CD4-positive, alpha-beta T cell treated with Interferon alpha-2 for 1 hour (primary cell): ENCODE measurements around the gene RBBP8NL.

ENCODE experiments used
- DNase-seq, 2 donors: peaks; one replicate each; pipeline ENCODE4 v3.0.0-alpha.2; 2020 to 2022

Gene RBBP8NL

GRCh38 chr20:62371588-62372041 is 55.7 kb downstream of the RBBP8NL start:
- no peak for DNase-seq

GRCh38 chr20:62370807-62371587 is 56.3 kb downstream of the RBBP8NL start:
- no peak for DNase-seq

DNA sequence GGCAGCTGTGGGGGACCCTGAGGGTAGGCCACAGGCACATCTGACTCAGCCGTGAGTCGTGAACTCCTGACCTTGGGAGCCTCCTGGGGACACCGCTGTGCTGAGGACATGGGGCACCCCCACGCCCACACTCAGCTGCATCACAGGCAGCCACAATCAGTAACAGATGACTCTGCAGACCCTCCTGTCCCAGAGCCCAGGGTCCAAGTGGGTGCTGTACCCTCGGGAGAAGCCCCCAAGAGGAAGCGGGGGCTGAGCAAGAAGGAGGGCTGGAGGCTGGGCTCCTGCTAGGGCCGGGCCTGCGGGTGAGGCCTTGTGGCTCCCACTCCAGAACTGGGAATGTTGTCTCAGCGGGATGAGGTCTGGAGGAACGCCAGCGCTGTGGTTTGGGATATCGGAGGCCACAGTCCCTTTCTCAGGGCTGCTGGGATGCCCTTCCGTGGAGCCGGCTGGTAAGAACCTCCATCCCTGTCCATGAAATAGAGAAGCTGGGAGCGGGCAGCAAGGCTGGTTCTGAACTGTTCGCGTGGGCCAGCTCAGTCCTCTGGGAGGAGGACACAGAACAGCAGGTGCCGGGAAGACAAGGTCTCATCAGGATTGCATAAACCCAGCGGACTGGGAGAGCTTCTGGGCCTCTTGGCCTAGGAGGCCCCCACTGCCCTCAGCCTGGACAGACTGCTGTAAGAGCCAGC is 57.1 kb downstream of the RBBP8NL start:
- DNase-seq = no peak

GRCh38 chr20:62369815-62370114 is 57.6 kb downstream of the RBBP8NL start:
- DNase-seq = no peak

DNA sequence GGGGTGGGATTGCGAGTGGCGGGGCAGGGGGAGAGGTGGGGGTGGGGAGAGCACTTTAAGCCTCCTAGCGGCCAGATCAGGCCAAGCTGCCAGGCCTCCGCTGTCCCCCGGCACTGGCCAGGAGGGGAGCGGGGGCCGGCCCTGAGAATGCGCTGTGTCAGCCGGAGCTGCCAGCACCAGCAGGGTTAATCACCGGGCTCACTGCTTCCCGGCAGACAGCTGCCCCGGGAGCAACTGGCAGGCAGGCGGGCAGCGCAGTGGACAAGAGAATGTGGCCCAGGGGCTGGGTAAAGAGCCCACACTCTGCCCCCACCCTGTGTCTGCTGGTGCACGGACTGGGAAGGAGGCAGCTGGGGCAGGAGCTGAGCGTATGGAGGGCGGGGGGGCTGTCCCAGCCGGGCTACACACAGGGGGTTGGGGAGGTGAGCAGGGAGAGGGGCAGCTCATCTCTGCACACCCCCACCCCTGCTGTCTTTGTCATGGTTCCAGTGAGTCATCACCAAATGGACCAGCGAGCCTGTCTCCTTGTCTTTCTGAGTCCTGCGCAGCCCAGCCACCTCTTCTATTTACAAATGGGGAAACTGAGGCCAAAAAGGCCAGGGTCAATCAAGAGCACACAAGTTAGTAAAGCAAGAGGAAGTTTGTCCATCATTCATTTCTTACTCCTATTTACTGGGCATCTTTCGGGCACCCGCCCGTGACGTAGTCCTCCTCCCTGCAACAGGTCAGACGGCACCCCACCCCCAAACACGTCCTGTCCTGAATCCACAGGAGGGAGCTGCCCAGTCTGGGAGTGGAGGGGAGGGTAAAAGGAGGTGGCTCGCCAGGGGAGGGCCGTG is 58.1 kb downstream of the RBBP8NL start:
- no peak for DNase-seq

GRCh38 chr20:62368392-62368975 is 58.9 kb downstream of the RBBP8NL start:
- DNase-seq = no peak

GRCh38 chr20:62367633-62368391 is 59.5 kb downstream of the RBBP8NL start:
- no peak for DNase-seq

DNA sequence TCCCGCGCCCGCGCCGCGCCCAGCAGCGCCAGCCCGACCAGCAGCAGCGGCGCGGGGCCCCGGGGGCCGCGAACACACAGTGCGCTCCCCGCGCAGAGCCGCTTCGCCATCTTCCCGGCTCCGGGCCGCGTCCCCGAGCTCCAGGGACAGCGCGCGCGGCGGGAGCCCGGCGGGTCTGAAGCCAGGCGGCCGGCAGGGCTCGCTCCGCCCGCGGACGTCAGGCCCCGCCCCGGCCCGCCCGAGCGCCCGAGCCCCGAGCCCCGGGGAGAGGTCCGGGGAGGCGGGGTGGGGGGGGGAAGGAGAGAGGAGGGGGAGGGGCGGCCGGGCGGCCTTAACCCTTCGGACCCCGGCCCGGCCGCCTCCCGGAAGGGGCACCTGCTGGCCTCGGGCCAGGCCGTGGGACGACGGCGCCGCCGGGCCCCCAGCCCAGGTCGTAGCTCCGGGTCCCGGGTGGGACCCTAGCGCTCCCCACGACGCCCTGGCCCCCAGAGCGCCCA is 60.2 kb downstream of the RBBP8NL start, which contains the start of gene LAMA5:
Gene LAMA5, minus strand, starts transcription at position 177 of the 497 bp plus-strand sequence. Its CDS starts 67 bp downstream, at position 110.
- DNase-seq = peak in 1 of 2 donors; percentile 14

DNA sequence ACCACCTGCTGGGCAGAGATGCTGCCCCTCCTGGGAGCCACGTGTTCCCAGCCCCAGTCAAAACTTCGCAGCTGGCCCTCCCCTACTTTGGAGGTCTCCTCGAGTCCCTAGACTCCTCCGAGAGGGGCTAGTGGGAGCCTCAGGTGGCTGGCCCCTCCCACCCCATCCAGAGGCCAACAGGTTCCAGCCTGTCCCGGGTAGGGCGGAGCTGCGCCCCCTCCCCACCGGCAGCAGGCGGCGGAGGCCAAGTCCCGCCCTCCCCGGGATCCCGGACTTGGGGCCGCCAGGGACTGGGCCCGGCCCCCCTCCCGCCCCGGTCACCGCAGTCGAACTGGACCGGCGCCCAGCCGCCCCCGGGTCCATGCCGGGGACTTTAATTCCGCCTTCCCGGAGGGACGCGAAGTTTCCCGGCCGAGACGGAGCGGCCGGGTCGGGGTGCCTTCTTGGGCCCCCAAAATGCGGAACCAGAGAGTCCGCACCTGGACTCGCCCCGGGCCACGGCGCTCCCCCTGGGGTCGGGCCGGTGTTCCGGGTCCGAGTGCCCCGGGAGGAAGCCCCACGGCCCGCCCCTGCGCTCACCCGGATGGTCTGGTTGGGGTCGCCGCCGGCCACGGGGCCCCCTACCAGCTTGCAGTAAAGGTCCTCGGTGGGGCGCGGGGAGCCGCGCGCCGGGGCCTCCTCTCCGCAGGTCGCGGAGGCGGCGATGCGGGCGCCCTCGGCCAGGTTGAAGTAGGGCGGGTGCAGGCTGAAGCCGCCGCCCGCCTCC is 60.8 kb downstream of the RBBP8NL start:
- no peak for DNase-seq

DNA sequence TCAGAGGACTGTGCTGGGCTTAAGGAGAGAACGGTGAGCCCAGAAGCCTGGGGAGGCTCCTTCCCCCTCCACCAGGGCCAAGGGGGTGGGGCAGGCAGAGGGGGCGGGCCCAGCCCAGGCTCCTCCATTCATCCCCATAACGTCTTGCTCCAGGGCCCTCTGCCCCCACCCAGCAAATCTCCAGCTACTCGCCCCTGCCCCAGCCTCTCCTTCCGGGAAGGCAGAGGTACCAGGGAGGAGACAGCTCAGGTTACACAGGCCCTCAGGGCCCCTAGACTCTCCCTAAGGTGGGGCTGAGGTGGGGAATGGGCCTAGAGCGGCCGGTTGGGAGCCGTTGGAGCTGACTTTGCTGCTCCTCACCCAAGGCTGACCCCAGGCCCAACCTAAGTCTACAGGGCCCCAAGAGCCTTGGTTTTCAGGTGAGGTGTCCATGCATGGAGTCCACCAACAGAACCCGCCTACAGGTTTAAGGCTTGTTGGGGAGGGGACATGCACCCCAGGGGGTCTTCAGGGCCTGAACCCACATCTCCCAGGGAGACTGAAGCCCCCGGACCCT is 61.4 kb downstream of the RBBP8NL start:
- no peak for DNase-seq

DNA sequence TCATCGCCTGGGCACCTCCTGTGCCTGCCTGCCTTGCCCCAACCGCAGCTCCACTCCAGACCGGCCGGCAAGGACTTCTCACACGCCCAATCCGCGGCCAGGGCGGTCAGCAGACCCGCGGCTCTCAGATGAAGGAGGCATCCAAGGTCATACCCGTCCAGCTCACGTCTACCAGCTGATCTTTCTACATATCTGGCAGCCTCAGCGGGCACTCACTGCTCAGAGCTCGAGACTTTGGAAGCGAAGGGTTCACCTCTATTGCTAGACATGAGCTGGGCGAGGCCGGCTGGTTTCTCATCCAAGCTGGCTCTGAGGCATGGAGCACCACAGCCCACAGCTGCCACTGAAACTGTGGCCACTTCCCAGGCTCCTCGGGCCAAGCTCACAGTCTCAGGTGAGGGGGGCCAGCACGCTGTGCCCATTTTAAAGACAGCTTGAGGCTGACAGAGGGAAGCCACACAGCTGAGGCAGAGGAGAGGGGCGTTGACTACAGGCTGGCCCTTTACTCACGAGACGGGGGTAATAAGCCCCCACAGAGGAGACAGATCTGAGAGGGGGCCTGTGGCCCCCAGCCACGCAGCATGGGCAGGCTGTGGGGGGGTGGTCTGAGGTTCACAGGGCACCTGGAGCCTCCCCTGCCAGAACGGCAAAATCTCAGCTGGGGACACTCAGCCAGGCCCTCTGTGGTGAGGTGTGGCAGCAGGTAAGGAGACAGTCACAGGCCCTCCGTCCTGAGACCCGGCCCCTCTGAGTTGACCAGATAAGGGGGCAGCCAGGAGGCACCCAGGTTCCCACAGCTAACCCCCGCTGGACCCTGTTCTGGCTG is 62.2 kb downstream of the RBBP8NL start:
- DNase-seq = no peak

GRCh38 chr20:62363920-62364851 is 63.2 kb downstream of the RBBP8NL start:
- DNase-seq = no peak

- DNase-seq = no peak
These were observed 64.1 kb downstream of the RBBP8NL start for GRCh38 chr20:62362991-62363919.

GRCh38 chr20:62362590-62362940 is 64.8 kb downstream of the RBBP8NL start:
- DNase-seq = no peak

- DNase-seq = no peak
These were observed 65.3 kb downstream of the RBBP8NL start for GRCh38 chr20:62361799-62362589.

DNA sequence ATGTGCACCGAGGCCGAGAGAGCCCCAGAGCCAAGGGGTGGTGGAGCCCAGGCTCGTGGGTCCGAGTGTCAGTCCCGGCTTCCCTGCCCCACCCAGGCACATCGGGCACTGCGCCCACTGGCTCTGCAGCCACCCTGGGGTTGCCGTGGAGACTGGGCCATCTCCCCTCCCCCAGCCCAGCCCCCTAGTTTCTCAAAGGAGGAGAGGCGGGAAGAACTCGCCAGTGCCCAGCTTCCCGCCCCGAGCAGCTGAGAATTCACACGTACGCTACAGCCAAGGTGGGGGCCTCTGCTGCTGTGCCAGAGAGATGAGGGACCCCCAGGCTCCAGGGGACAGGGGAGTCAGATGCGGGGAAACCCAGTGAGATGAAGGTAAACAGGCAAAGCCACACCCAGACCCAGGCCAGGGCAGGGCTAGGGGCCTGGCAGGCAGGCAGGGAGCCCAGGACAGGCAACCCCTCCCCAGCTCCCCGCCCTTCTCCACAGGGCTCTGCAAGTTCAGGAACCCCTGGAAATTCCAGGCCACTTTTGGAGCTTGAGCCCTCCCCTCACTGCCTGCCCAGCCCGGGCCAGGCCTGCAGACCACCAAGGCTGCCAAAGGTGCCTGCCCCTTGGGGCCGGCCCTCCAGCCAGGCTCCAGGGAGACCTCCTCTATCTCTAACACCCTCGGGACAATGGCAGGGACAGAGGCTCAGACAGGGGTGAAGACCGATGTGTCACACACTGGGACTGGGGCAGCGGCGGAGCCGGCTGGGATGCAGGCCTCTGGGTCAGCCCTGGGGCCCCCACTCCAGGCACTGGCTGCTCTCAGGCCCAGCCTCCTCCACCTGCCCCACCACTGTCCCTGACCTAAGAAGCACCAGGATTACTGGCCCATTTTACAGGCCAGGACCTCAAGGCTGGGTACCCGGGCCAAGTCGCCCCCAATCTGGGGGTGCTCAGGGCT is 66.2 kb downstream of the RBBP8NL start:
- no peak for DNase-seq
